ENCODE data around the gene KREMEN1.

The KREMEN1 gene

GRCh38 chr22:29070490-29070889 is 2.3 kb upstream of the KREMEN1 start:
- no peaks in the 10 kb centered on the region for H3K79me2 ChIP-seq (ENCODE audit: control insufficient read depth, insufficient read depth, low read length)
- H3K79me1 ChIP-seq (ENCODE audit: low read length): no peaks in the 10 kb centered on the region
- no peak overlapping the region for H4K8ac ChIP-seq (ENCODE audit: low read depth, low read length)
- no peak overlapping the region for H2BK15ac ChIP-seq (replicated peaks; ENCODE audit: low read depth)
- H3K18ac ChIP-seq (ENCODE audit: low read length): no peak overlapping the region
- DNase-seq: no peak
- no peak overlapping the region for H3K56ac ChIP-seq (ENCODE audit: low read length)
- no peak overlapping the region for H3K4me2 ChIP-seq (ENCODE audit: low read length)
- no peak overlapping the region for H4K5ac ChIP-seq (ENCODE audit: low read length)
- no peak overlapping the region for H3K23ac ChIP-seq (ENCODE audit: low read length)
- no peak overlapping the region for H3K27ac ChIP-seq (ENCODE audit: low read depth, low read length)
- no peak overlapping the region for H2BK5ac ChIP-seq (ENCODE audit: low read length)
- H2BK120ac ChIP-seq (ENCODE audit: low read depth, low read length): no peak overlapping the region
- no peaks in the 10 kb centered on the region for H3K4me1 ChIP-seq (ENCODE audit: control insufficient read depth, low read depth, low read length)
- H3K36me3 ChIP-seq (ENCODE audit: control insufficient read depth, insufficient read depth, low read length): no peaks in the 10 kb centered on the region
- H2AK5ac ChIP-seq (ENCODE audit: low read length): no peak overlapping the region
- no CpG with 5 or more reads among the region's 4 CpGs for WGBS (ENCODE audit: extremely low coverage, insufficient coverage, low lambda C conversion rate)
- H3K4ac ChIP-seq (ENCODE audit: low read depth, low read length): no peak overlapping the region
- H3K27me3 ChIP-seq (ENCODE audit: insufficient read depth, low read length, poor library complexity): peaks cover 5% of the 10 kb centered on the region
- H3K4me3 ChIP-seq (ENCODE audit: low read length): no peak overlapping the region
- no peak overlapping the region for H3K9ac ChIP-seq (ENCODE audit: low read length)

- H3K79me2 ChIP-seq (ENCODE audit: control insufficient read depth, insufficient read depth, low read length): no peaks in the 10 kb centered on the region
- no peaks in the 10 kb centered on the region for H3K36me3 ChIP-seq (ENCODE audit: control insufficient read depth, insufficient read depth, low read length)
- H3K4me1 ChIP-seq (ENCODE audit: control insufficient read depth, low read depth, low read length): no peaks in the 10 kb centered on the region
- no peak overlapping the region for H4K5ac ChIP-seq (ENCODE audit: low read length)
- H3K27me3 ChIP-seq (ENCODE audit: insufficient read depth, low read length, poor library complexity): peaks cover 5% of the 10 kb centered on the region
- no peaks in the 10 kb centered on the region for H3K79me1 ChIP-seq (ENCODE audit: low read length)
- no peak overlapping the region for H3K27ac ChIP-seq (ENCODE audit: low read depth, low read length)
- peak overlapping the region; percentile 50 for H3K4ac ChIP-seq (ENCODE audit: low read depth, low read length)
- H3K56ac ChIP-seq (ENCODE audit: low read length): peak overlapping the region; percentile 71
- no peak overlapping the region for H2BK15ac ChIP-seq (replicated peaks; ENCODE audit: low read depth)
- H2AK5ac ChIP-seq (ENCODE audit: low read length): no peak overlapping the region
- H3K18ac ChIP-seq (ENCODE audit: low read length): peak overlapping the region; percentile 89
- H4K8ac ChIP-seq (ENCODE audit: low read depth, low read length): no peak overlapping the region
- WGBS (ENCODE audit: extremely low coverage, insufficient coverage, low lambda C conversion rate): no CpG with 5 or more reads among the region's 60 CpGs
- H2BK120ac ChIP-seq (ENCODE audit: low read depth, low read length): no peak overlapping the region
- H2BK5ac ChIP-seq (ENCODE audit: low read length): no peak overlapping the region
- no peak overlapping the region for H3K23ac ChIP-seq (ENCODE audit: low read length)
- peak overlapping the region; percentile 41 for H3K9ac ChIP-seq (ENCODE audit: low read length)
- no peak overlapping the region for H3K4me3 ChIP-seq (ENCODE audit: low read length)
- H3K4me2 ChIP-seq (ENCODE audit: low read length): peak overlapping the region; percentile 6
- peak; percentile 67 for DNase-seq
Measured at GRCh38 chr22:29071261-29072045, 1.4 kb upstream of the KREMEN1 start.

GRCh38 chr22:29072193-29072978 is 449 bp upstream of the KREMEN1 start:
- no peak overlapping the region for H2BK5ac ChIP-seq (ENCODE audit: low read length)
- H3K36me3 ChIP-seq (ENCODE audit: control insufficient read depth, insufficient read depth, low read length): no peaks in the 10 kb centered on the region
- no peak overlapping the region for H3K4me3 ChIP-seq (ENCODE audit: low read length)
- no peak overlapping the region for H3K4ac ChIP-seq (ENCODE audit: low read depth, low read length)
- H3K56ac ChIP-seq (ENCODE audit: low read length): no peak overlapping the region
- WGBS (ENCODE audit: extremely low coverage, insufficient coverage, low lambda C conversion rate): no CpG with 5 or more reads among the region's 41 CpGs
- H2BK120ac ChIP-seq (ENCODE audit: low read depth, low read length): no peak overlapping the region
- H3K9ac ChIP-seq (ENCODE audit: low read length): no peak overlapping the region
- H4K8ac ChIP-seq (ENCODE audit: low read depth, low read length): no peak overlapping the region
- no peaks in the 10 kb centered on the region for H3K4me1 ChIP-seq (ENCODE audit: control insufficient read depth, low read depth, low read length)
- peak; percentile 96 for DNase-seq
- H2BK15ac ChIP-seq (replicated peaks; ENCODE audit: low read depth): no peak overlapping the region
- H3K27me3 ChIP-seq (ENCODE audit: insufficient read depth, low read length, poor library complexity): peaks cover 5% of the 10 kb centered on the region
- H3K23ac ChIP-seq (ENCODE audit: low read length): no peak overlapping the region
- no peak overlapping the region for H3K4me2 ChIP-seq (ENCODE audit: low read length)
- H2AK5ac ChIP-seq (ENCODE audit: low read length): no peak overlapping the region
- no peaks in the 10 kb centered on the region for H3K79me2 ChIP-seq (ENCODE audit: control insufficient read depth, insufficient read depth, low read length)
- no peak overlapping the region for H3K27ac ChIP-seq (ENCODE audit: low read depth, low read length)
- no peak overlapping the region for H4K5ac ChIP-seq (ENCODE audit: low read length)
- no peak overlapping the region for H3K18ac ChIP-seq (ENCODE audit: low read length)
- no peaks in the 10 kb centered on the region for H3K79me1 ChIP-seq (ENCODE audit: low read length)

DNA sequence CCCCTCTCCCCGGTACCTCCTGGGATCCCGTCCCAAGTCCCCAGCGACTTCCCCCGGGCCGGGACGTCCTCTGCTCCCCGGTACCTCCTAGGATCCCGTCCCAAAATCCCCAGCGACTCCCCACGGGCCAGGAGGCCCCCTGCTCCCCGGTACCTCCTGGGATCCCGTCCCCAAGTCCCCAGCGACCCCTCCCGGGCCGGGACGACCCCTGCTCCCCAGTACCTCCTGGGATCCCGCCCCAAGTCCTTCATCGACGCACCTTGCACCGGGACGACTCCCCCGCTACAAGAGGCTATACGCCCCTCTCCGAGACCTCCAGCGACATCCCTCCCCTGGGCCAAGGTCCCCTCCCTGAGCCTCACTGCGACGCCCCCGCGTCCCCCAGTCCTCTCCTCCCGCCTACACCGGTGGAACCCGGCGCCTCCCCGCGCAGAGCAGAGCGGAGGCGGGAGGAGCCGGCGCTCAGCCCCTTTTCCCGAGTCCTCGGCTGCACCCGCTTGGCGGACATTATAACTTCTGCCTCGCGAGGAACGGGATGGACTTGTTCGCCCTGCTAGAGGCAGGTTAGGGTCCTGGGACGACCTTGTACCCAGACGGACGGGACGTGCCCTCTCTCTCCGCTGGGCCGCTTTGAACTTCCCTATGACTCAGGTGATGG is 912 bp downstream of the KREMEN1 start:
- Histone ChIP-seq H3K27ac (ENCODE audit: low read depth, low read length) (no peak overlapping the region), H3K9ac (ENCODE audit: low read length) (peak overlapping the region; percentile 70), H3K4me2 (ENCODE audit: low read length) (peak overlapping the region; percentile 88), H4K5ac (ENCODE audit: low read length) (no peak overlapping the region), H3K36me3 (ENCODE audit: control insufficient read depth, insufficient read depth, low read length) (no peaks in the 10 kb centered on the region), H3K27me3 (ENCODE audit: insufficient read depth, low read length, poor library complexity) (peaks cover 5% of the 10 kb centered on the region), H3K4me1 (ENCODE audit: control insufficient read depth, low read depth, low read length) (no peaks in the 10 kb centered on the region), H2BK120ac (ENCODE audit: low read depth, low read length) (no peak overlapping the region), H3K4ac (ENCODE audit: low read depth, low read length) (no peak overlapping the region), H2BK5ac (ENCODE audit: low read length) (no peak overlapping the region), H2AK5ac (ENCODE audit: low read length) (no peak overlapping the region), H3K18ac (ENCODE audit: low read length) (peak overlapping the region; percentile 96), H3K56ac (ENCODE audit: low read length) (peak overlapping the region; percentile 82), H2BK15ac (replicated peaks; ENCODE audit: low read depth) (no peak overlapping the region), H3K4me3 (ENCODE audit: low read length) (peak overlapping the region; percentile 21), H3K79me2 (ENCODE audit: control insufficient read depth, insufficient read depth, low read length) (no peaks in the 10 kb centered on the region), H3K79me1 (ENCODE audit: low read length) (no peaks in the 10 kb centered on the region), H3K23ac (ENCODE audit: low read length) (peak overlapping the region; percentile 82), H4K8ac (ENCODE audit: low read depth, low read length) (no peak overlapping the region)
- no CpG with 5 or more reads among the region's 53 CpGs for WGBS (ENCODE audit: extremely low coverage, insufficient coverage, low lambda C conversion rate)
- DNase-seq: peak; percentile 68

- no peak overlapping the region for H4K5ac ChIP-seq (ENCODE audit: low read length)
- H3K27ac ChIP-seq (ENCODE audit: low read depth, low read length): no peak overlapping the region
- no peaks in the 10 kb centered on the region for H3K79me2 ChIP-seq (ENCODE audit: control insufficient read depth, insufficient read depth, low read length)
- no peak overlapping the region for H4K8ac ChIP-seq (ENCODE audit: low read depth, low read length)
- H2BK5ac ChIP-seq (ENCODE audit: low read length): no peak overlapping the region
- peaks cover 5% of the 10 kb centered on the region for H3K27me3 ChIP-seq (ENCODE audit: insufficient read depth, low read length, poor library complexity)
- no peak overlapping the region for H2AK5ac ChIP-seq (ENCODE audit: low read length)
- H3K18ac ChIP-seq (ENCODE audit: low read length): no peak overlapping the region
- peak overlapping the region; percentile 88 for H3K4me2 ChIP-seq (ENCODE audit: low read length)
- no peak overlapping the region for H3K23ac ChIP-seq (ENCODE audit: low read length)
- H3K36me3 ChIP-seq (ENCODE audit: control insufficient read depth, insufficient read depth, low read length): no peaks in the 10 kb centered on the region
- no peak overlapping the region for H3K4ac ChIP-seq (ENCODE audit: low read depth, low read length)
- DNase-seq: no peak
- peak overlapping the region; percentile 70 for H3K9ac ChIP-seq (ENCODE audit: low read length)
- no CpG with 5 or more reads among the region's 10 CpGs for WGBS (ENCODE audit: extremely low coverage, insufficient coverage, low lambda C conversion rate)
- H2BK120ac ChIP-seq (ENCODE audit: low read depth, low read length): no peak overlapping the region
- no peak overlapping the region for H3K56ac ChIP-seq (ENCODE audit: low read length)
- H3K4me3 ChIP-seq (ENCODE audit: low read length): no peak overlapping the region
- no peaks in the 10 kb centered on the region for H3K79me1 ChIP-seq (ENCODE audit: low read length)
- H3K4me1 ChIP-seq (ENCODE audit: control insufficient read depth, low read depth, low read length): no peaks in the 10 kb centered on the region
- H2BK15ac ChIP-seq (replicated peaks; ENCODE audit: low read depth): no peak overlapping the region
Measured at GRCh38 chr22:29074276-29074772, 1.5 kb downstream of the KREMEN1 start.
